Measurements from ENCODE around the gene FAM120AOS. TPM values are rescaled to one million over a fixed set of nuclear protein-coding genes. Genes with fewer than 3 reads are reported as not detected.

Gene FAM120AOS
- total RNA-seq, 2 experiments from 2014 or later, result 45.6 to 50.3 TPM

DNA sequence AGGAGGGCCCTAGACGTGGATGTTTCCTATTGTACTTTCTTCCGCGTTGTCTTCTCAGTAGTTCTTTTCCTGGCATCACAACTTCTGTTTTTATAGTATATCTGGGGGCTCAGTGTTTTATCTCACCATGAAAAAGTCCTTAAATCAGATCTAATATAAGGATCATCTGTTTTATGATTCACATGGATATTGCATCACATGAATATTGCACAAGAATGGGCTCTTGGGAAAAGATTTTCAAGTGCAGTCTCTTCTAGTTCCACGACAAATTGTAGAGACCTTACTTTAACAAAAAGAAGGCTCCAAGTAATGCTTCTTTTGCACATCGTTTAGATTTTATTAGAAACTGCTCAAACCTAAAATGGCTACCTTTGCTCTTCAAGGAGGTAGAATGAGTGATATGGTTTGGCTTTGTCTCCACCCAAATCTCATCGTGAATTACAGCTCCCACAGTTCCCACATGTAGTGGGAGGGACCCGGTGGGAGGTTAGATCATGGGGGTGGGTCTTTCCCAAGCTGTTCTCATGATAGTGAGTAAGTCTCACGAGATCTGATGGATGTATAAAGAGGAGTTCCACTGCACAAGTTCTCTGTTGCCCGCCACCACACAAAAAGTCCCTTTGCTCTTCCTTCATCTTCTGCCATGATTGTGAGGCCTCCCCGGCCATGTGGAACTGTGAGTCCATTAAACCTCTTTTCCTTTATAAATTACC is 55.6 kb downstream of the FAM120AOS start:
- no peaks in the 10 kb centered on the region for H3K9me3 ChIP-seq (ENCODE audit: control insufficient read depth in 1 of 2, insufficient read depth in 1 of 2, low read length in 2 of 2)
- DNase-seq (peak in 2 of 14 experiments; percentile 14 to 28), ATAC-seq (ENCODE audit: poor library complexity) (no peak)
- ChIA-PET CTCF (no interaction called here), POLR2A (no interaction called here)
- H3K27ac ChIP-seq (ENCODE audit: low read depth in 1 of 2, low read length in 2 of 2), result no peak overlapping the region
- intact Hi-C loops (cut with DNase I, micrococcal nuclease), result no loop called here
- Mint-ChIP-seq H3K9me3 (no peaks in the 10 kb centered on the region), H3K36me3 (ENCODE audit: low read depth) (no peaks in the 10 kb centered on the region), H3K27me3 (no peaks in the 10 kb centered on the region), H3K4me3 (no peak overlapping the region), H3K4me1 (ENCODE audit: low read depth) (no peaks in the 10 kb centered on the region), H3K27ac (no peak overlapping the region)
- no peaks in the 10 kb centered on the region for H3K27me3 ChIP-seq (ENCODE audit: control insufficient read depth in 1 of 2, insufficient read depth in 2 of 2, low read length in 2 of 2)
- H3K36me3 ChIP-seq (ENCODE audit: insufficient read depth, low read length), result no peaks in the 10 kb centered on the region
- H3K4me1 ChIP-seq (ENCODE audit: insufficient read depth, low read length), result no peaks in the 10 kb centered on the region
- TF ChIP-seq, protein P1, sequence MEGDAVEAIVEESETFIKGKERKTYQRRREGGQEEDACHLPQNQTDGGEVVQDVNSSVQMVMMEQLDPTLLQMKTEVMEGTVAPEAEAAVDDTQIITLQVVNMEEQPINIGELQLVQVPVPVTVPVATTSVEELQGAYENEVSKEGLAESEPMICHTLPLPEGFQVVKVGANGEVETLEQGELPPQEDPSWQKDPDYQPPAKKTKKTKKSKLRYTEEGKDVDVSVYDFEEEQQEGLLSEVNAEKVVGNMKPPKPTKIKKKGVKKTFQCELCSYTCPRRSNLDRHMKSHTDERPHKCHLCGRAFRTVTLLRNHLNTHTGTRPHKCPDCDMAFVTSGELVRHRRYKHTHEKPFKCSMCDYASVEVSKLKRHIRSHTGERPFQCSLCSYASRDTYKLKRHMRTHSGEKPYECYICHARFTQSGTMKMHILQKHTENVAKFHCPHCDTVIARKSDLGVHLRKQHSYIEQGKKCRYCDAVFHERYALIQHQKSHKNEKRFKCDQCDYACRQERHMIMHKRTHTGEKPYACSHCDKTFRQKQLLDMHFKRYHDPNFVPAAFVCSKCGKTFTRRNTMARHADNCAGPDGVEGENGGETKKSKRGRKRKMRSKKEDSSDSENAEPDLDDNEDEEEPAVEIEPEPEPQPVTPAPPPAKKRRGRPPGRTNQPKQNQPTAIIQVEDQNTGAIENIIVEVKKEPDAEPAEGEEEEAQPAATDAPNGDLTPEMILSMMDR (IDR thresholded peaks at IDR 0.05), result no peak
- H3K4me3 ChIP-seq (ENCODE audit: low read length), result no peak overlapping the region

Other genes with a start within 250 kb of the FAM120AOS start
- gene FAM120A, start 1.9 kb downstream of the FAM120AOS start, total RNA-seq, result 10 to 100 TPM; 46.5 to 51.7 TPM
- gene PHF2, start 123.0 kb upstream of the FAM120AOS start, total RNA-seq, result 10 to 100 TPM; 27.3 to 28.8 TPM